Stomach (tissue), 9 donors: Measurements from ENCODE around the gene AKAP8L. TPM values are rescaled to one million over a fixed set of nuclear protein-coding genes. Genes with fewer than 3 reads are reported as not detected.

Experiments used
- DNase-seq, 2 donors: peaks; one replicate each; pipeline versions ENCODE4 v3.0.0 to v3.0.0-alpha.2; 2013 to 2019
- H3K27ac ChIP-seq, 5 donors: fragments of 200-600 bp in 4 of 5; sonication (generic) in 4 of 5; one replicate each; pipeline ENCODE4 v1.5.1; 2013 to 2019; ENCODE audit warnings: mild to moderate bottlenecking in 1 of 5, moderate library complexity in 1 of 5
- H3K27me3 ChIP-seq, 3 donors: fragments of 200-600 bp; sonication (generic); one replicate each; pipeline ENCODE4 v1.5.1; 2017 to 2019; ENCODE audit warnings: mixed run types in 1 of 3
- H3K36me3 ChIP-seq, 4 donors: fragments of 200-600 bp; sonication (generic); 1 replicate in 3 of 4; 2 replicates in 1 of 4; pipeline ENCODE4 v1.5.1; 2016 to 2019
- H3K4me1 ChIP-seq, 4 donors: fragments of 200-600 bp; sonication (generic); one replicate each; pipeline ENCODE4 v1.5.1; 2016 to 2019
- H3K4me3 ChIP-seq, 4 donors: fragments of 200-600 bp; sonication (generic) in 3 of 4; one replicate each; pipeline ENCODE4 v1.5.1; 2016 to 2019; ENCODE audit warnings: mild to moderate bottlenecking in 1 of 4
- H3K9me3 ChIP-seq, 4 donors: fragments of 200-600 bp; sonication (generic); one replicate each; pipeline ENCODE4 v1.5.1; 2016 to 2019
- CTCF ChIP-seq, 7 experiments: fragments of 450-650 bp in 4 of 7; fragments of 200-600 bp in 3 of 7; sonication (generic) in 3 of 7; IDR thresholded peaks; one replicate each; pipeline ENCODE4 v1.5.1; 2016 to 2019; ENCODE audit warnings: antibody characterized with exemption in 7 of 7, control low read depth in 2 of 7, mild to moderate bottlenecking in 1 of 7
- EP300 ChIP-seq: sonication (generic); formaldehyde crosslinking; IDR thresholded peaks from one replicate; pipeline ENCODE4 v1.6.1; 2017; ENCODE audit warnings: antibody characterized with exemption
- POLR2A ChIP-seq, 4 donors: fragments of 450-650 bp; IDR thresholded peaks; one replicate each; pipeline ENCODE4 v1.6.1; 2016; ENCODE audit warnings: antibody characterized with exemption in 4 of 4, control low read depth in 2 of 4, mild to moderate bottlenecking in 1 of 4, moderate library complexity in 1 of 4
- POLR2AphosphoS5 ChIP-seq, 3 donors: sonication (generic); formaldehyde crosslinking; IDR thresholded peaks; one replicate each; pipeline ENCODE4 v1.6.1; 2016; ENCODE audit warnings: antibody characterized with exemption in 3 of 3
- WGBS, 5 donors: extraction: QIAGEN DNeasy Blood & Tissue Kit in 3 of 5; methylation state at CpG; one replicate each; pipeline versions ENCODE4 v1.1.5 to v1.1.7; 2013 to 2018; 5-methylcytosine and 5-hydroxymethylcytosine counted together
- intact Hi-C: fragments of 100-400 bp; cut with DNase I; formaldehyde crosslinking; loops from one replicate; pipeline ENCODE4 v1.15.1; 2023; ENCODE audit warnings: low total_unique reads
- polyA plus RNA-seq, 3 donors: library from polyadenylated mRNA; stranded (reverse); fragments of 200-250 nt; gene quantifications; one replicate each; pipeline ENCODE4 v1.2.3, GENCODE V29; 2013
- total RNA-seq, 5 donors: library from RNA; depleted of rRNA; stranded (reverse); fragments of >200 nt; gene quantifications; one replicate each; pipeline versions ENCODE4 v1.1.0 to v1.2.3, GENCODE V29; 2014 to 2016
- donor health status: healthy with polysubstance abuse.
- donor health status: Bipolar disorder and iron deficiency.
- donor health status: healthy.

The AKAP8L gene
- total and polyA plus RNA-seq, 8 donors: 67.8 to 320 (median 91.6) TPM

- TF ChIP-seq EP300 (no peak), POLR2A (IDR thresholded peaks at IDR 0.05) (no peak), CTCF (IDR thresholded peaks at IDR 0.05) (no peak), POLR2AphosphoS5 (IDR thresholded peaks at IDR 0.05) (no peak)
- H3K27ac ChIP-seq: no peak overlapping the region
- WGBS, 5 donors: 88 to 92% (median 89%) methylated on average over 5 of the region's 5 CpGs
- H3K4me1 ChIP-seq: peaks cover 0 to 14% (median 3%) of the 10 kb centered on the region in 4 donors
- no peak overlapping the region for H3K4me3 ChIP-seq
- H3K9me3 ChIP-seq: no peaks in the 10 kb centered on the region
- DNase-seq: no peak
- H3K27me3 ChIP-seq: no peaks in the 10 kb centered on the region
- intact Hi-C loops: no loop called here
- H3K36me3 ChIP-seq: peaks cover 56 to 93% (median 88%) of the 10 kb centered on the region in 4 donors
These were observed 24.4 kb downstream of the AKAP8L start for GRCh38 chr19:15394426-15394825.

GRCh38 chr19:15393963-15394362, 24.8 kb downstream of the AKAP8L start:
- no peak for DNase-seq
- intact Hi-C loops: no loop called here
- TF ChIP-seq CTCF (IDR thresholded peaks at IDR 0.05): no peak
- TF ChIP-seq POLR2A (IDR thresholded peaks at IDR 0.05): no peak
- TF ChIP-seq EP300: no peak
- TF ChIP-seq POLR2AphosphoS5 (IDR thresholded peaks at IDR 0.05): no peak
- Histone ChIP-seq H3K36me3 (peaks cover 55 to 93% (median 88%) of the 10 kb centered on the region in 4 donors), H3K27me3 (no peaks in the 10 kb centered on the region), H3K27ac (no peak overlapping the region), H3K4me3 (no peak overlapping the region), H3K9me3 (no peaks in the 10 kb centered on the region), H3K4me1 (peaks cover 0 to 14% (median 3%) of the 10 kb centered on the region in 4 donors)

- intact Hi-C loops: no loop called here
These were observed 28.0 kb downstream of the AKAP8L start for GRCh38 chr19:15390814-15391213.

GRCh38 chr19:15381864-15382263, 36.9 kb downstream of the AKAP8L start:
- Histone ChIP-seq H3K36me3 (peaks cover 0 to 14% (median 6%) of the 10 kb centered on the region in 4 donors), H3K27me3 (no peaks in the 10 kb centered on the region), H3K27ac (no peak overlapping the region), H3K4me1 (peaks cover 20 to 29% (median 27%) of the 10 kb centered on the region in 4 donors), H3K9me3 (no peaks in the 10 kb centered on the region), H3K4me3 (no peak overlapping the region)
- no peak for DNase-seq
- TF ChIP-seq POLR2AphosphoS5 (IDR thresholded peaks at IDR 0.05) (no peak), POLR2A (IDR thresholded peaks at IDR 0.05) (no peak), EP300 (no peak), CTCF (IDR thresholded peaks at IDR 0.05) (no peak)
- WGBS, 5 donors: 83 to 96% (median 93%) methylated on average over 6 of the region's 6 CpGs
- intact Hi-C loops: no loop called here

More at GRCh38 chr19:15390814-15391213, 28.0 kb downstream of the AKAP8L start:
- Histone ChIP-seq H3K9me3 (no peaks in the 10 kb centered on the region), H3K36me3 (peaks cover 24 to 80% (median 74%) of the 10 kb centered on the region in 4 donors), H3K27me3 (no peaks in the 10 kb centered on the region), H3K4me3 (no peak overlapping the region), H3K27ac (no peak overlapping the region), H3K4me1 (peaks cover 0 to 14% (median 3%) of the 10 kb centered on the region in 4 donors)
- TF ChIP-seq POLR2A (IDR thresholded peaks at IDR 0.05) (no peak), POLR2AphosphoS5 (IDR thresholded peaks at IDR 0.05) (no peak), CTCF (IDR thresholded peaks at IDR 0.05) (no peak), EP300 (no peak)
- 65 to 73% (median 72%) methylated on average over 2 of the region's 2 CpGs for WGBS, 5 donors
- no peak for DNase-seq
